A549 treated with ZK216348 at 1 μM for 4 hours (cell line): Measurements from ENCODE around the gene GSPT2. TPM values are rescaled to one million over a fixed set of nuclear protein-coding genes. Genes with fewer than 3 reads are reported as not detected.

Experiments
- total RNA-seq: library from RNA; stranded (reverse); fragments of 200-300 nt; extraction: Qiagen RNA extraction; gene quantifications from 5 replicates; pipeline ENCODE4 v1.2.3, GENCODE V29; 2022; ENCODE audit warnings: low read depth

GSPT2 gene
- total RNA-seq: 7.2 to 10.5 TPM (median 9.2 TPM) in 5 replicates

GRCh38 chrX:51743179-51743957, at the start of gene GSPT2:
Gene GSPT2, plus strand, starts transcription at chrX:51743442. Its CDS starts 185 bp downstream, at chrX:51743627.

GRCh38 chrX:51710277-51711164, 32.7 kb upstream of the GSPT2 start, which contains the start of gene CENPVL1:
Gene CENPVL1, plus strand, starts transcription at chrX:51710512. Its CDS starts 0 bp downstream, at chrX:51710512.

Other genes starting within 250 kb of the GSPT2 start
- 1.8 to 3.5 TPM (median 2.8 TPM) in 5 replicates for gene NUDT11, start 246.8 kb upstream of the GSPT2 start, total RNA-seq
- 0.09 to 0.45 TPM (median 0.15 TPM) in 5 replicates for gene CENPVL3, start 124.5 kb upstream of the GSPT2 start, total RNA-seq
- gene CENPVL2, start 60.6 kb upstream of the GSPT2 start, total RNA-seq: not detected in 5 replicates
- gene CENPVL1, start 32.9 kb upstream of the GSPT2 start, total RNA-seq: not detected in 5 replicates
- 66.7 to 87.1 TPM (median 78.7 TPM) in 5 replicates for gene MAGED1, start 150.2 kb downstream of the GSPT2 start, total RNA-seq